Measurements from ENCODE around the gene TRIM62. TPM values are rescaled to one million over a fixed set of nuclear protein-coding genes. Genes with fewer than 3 reads are reported as not detected.

TRIM62 gene
- total RNA-seq, 4 donors from 2014 or later, result 2.7 to 6.3 (median 3.6) TPM

DNA sequence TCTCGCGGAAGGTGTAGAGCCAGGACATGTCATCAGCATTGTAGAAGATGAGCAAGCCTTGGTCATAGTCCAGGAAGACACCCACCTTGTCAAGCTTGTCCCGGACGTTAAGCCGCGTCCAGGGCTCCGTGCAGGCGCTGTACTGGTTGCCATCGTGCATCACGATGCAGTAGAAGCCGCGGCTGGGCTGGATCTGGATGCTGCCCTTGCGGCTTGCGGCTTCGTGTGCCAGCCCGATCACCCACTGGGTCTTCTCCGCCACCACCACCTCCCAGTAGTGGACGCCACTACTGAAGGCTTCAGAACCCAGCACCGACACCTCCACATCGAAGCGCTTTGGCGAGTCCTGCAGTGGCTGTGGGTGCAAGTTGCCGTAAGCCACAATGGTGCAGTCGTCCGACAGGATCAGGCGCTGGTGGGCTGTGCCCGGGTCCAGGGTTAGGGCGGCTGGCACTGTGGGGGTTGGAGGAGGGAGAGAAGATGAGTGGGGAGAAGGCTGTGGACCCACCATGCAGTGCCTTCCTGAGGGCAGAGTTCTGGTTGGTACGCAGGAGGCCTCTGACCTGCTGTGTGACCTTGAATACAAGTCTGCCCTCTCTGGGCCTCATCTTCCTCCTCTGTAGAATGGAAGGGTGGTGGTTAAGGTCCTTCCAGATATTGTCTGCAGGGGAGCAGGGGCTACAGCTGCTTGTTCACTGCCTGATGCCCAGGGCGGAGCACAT is 34.4 kb downstream of the TRIM62 start:
- no peak for ATAC-seq (ENCODE audit: low FRiP score)
- no peak for TF ChIP-seq CTCF (IDR thresholded peaks at IDR 0.05)
- no peak for DNase-seq (ENCODE audit: low spot score)

GRCh38 chr1:33146003-33146402 is 35.8 kb downstream of the TRIM62 start:
- DNase-seq (ENCODE audit: low spot score) (no peak), ATAC-seq (ENCODE audit: low FRiP score) (no peak)
- TF ChIP-seq CTCF (IDR thresholded peaks at IDR 0.05), result no peak

DNA sequence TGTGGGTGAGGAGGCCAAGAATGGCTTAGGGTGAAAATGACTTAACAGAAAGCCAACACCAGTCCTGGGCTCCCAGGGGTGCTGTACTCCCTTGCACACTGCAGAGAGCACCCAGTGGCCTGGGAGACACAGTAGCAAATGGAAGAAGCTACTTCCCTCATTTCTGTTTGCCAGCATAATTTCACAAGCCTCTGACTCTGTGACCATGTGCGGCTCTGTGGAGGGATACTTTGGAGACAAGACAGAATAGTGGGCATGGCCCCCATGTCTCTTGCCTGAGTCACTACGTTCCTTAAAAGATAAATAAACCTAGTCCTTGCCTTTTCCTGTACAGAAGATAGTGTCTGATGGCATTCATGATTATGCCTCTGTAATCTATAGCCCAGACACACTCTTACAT is 38.1 kb downstream of the TRIM62 start:
- ATAC-seq (ENCODE audit: low FRiP score) (no peak), DNase-seq (ENCODE audit: low spot score) (no peak)
- TF ChIP-seq CTCF (IDR thresholded peaks at IDR 0.05), result no peak

DNA sequence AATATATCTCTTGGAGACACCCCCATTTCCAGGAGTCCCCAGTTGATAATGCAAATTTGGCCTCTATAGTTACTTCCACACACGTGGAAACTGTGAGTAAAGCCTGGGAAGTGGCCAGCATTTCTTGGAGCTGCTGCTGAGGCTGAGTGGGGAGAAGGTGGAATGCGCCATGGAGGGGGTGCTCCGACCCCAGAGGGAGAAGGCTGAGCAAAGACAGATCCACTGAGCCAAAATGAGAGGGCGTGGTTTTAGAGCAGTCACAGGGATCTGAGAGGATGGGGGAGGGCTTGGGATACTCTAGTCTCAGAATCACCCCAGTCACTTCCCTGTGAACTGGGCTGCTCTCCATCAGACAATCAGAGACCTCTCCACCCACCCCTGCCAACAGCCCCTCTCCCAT is 38.7 kb downstream of the TRIM62 start:
- ATAC-seq (ENCODE audit: low FRiP score), result no peak
- TF ChIP-seq CTCF (IDR thresholded peaks at IDR 0.05), result no peak
- DNase-seq (ENCODE audit: low spot score), result no peak

- no peak for DNase-seq (ENCODE audit: low spot score)
- TF ChIP-seq CTCF (IDR thresholded peaks at IDR 0.05), result no peak
- no peak for ATAC-seq (ENCODE audit: low FRiP score)
These were observed 39.3 kb downstream of the TRIM62 start for GRCh38 chr1:33142483-33143064.

DNA sequence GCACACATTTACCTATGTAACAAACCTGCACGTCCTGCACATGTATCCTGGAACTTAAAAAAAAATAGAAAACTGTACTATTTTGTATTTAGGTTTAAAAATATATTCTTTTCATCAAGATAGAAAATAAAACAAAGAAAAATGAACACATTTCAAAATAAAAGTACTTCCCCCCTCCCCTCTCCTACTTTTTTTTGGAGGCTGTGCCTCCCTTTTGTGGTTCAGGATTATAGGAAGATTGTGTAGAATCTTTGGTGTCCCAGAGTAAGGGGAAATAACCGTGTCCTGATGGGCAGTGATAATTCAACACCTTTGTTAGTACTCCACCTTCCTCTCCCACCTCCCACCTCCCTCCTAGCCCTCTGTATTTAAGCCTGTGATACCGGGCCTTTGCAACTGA is 40.1 kb downstream of the TRIM62 start:
- no peak for TF ChIP-seq CTCF (IDR thresholded peaks at IDR 0.05)
- ATAC-seq (ENCODE audit: low FRiP score), result no peak

GRCh38 chr1:33141216-33141615 is 40.6 kb downstream of the TRIM62 start:
- no peak for TF ChIP-seq CTCF (IDR thresholded peaks at IDR 0.05)
- ATAC-seq (ENCODE audit: low FRiP score) (no peak), DNase-seq (ENCODE audit: low spot score) (no peak)

More for the DNA sequence above, 40.1 kb downstream of the TRIM62 start:
- DNase-seq (ENCODE audit: low spot score), result no peak

All from omental fat pad (tissue), 4 donors.